Adrenal gland (tissue), 12 donors: ENCODE measurements around the gene KIF6. TPM values are rescaled to one million over a fixed set of nuclear protein-coding genes. Genes with fewer than 3 reads are reported as not detected.
"Not testable (repeated sequence)": the region's sequence is repeated elsewhere in the genome, so short reads cannot be mapped to it uniquely, and the experiment has no call there.

Experiments
- DNase-seq, 7 donors: peaks; one replicate each; pipeline ENCODE4 v3.0.0-alpha.2; 2019 to 2020
- H3K27ac ChIP-seq, 5 donors: fragments of 200-600 bp; sonication (generic) in 4 of 5; 1 replicate in 3 of 5; 2 replicates in 2 of 5; pipeline versions ENCODE4 v1.5.1 to v1.8.0; 2016 to 2020; ENCODE audit warnings: mild to moderate bottlenecking in 1 of 5
- H3K27me3 ChIP-seq: fragments of 200-600 bp; 2 replicates; pipeline ENCODE4 v1.8.0; 2021
- H3K36me3 ChIP-seq, 2 donors: fragments of 200-600 bp; replicated peaks in 1 of 2; 1 replicate in 1 of 2; 2 replicates in 1 of 2; pipeline versions ENCODE4 v1.5.1 to v1.8.0; 2018 to 2022
- H3K4me1 ChIP-seq, 2 donors: fragments of 200-600 bp; replicated peaks in 1 of 2; 1 replicate in 1 of 2; 2 replicates in 1 of 2; pipeline versions ENCODE4 v1.5.1 to v1.8.0; 2018 to 2021
- H3K4me3 ChIP-seq, 4 donors: fragments of 200-600 bp; sonication (generic) in 3 of 4; one replicate each; pipeline ENCODE4 v1.5.1; 2016 to 2018
- H3K9me3 ChIP-seq, 3 donors: fragments of 200-600 bp; sonication (generic) in 1 of 3; replicated peaks in 1 of 3; 1 replicate in 2 of 3; 2 replicates in 1 of 3; pipeline versions ENCODE4 v1.5.1 to v1.8.0; 2016 to 2021
- CTCF ChIP-seq, 6 experiments: fragments of 450-650 bp in 4 of 6; fragments of 200-600 bp in 2 of 6; sonication (generic) in 1 of 6; IDR thresholded peaks; 1 replicate in 5 of 6; 2 replicates in 1 of 6; pipeline versions ENCODE4 v1.5.1 to v1.8.0; 2016 to 2021; ENCODE audit warnings: antibody characterized with exemption in 6 of 6, mild to moderate bottlenecking in 2 of 6, moderate library complexity in 1 of 6
- POLR2A ChIP-seq, 2 donors: fragments of 450-650 bp; IDR thresholded peaks; one replicate each; pipeline ENCODE4 v1.6.1; 2017; ENCODE audit warnings: antibody characterized with exemption in 2 of 2, mild to moderate bottlenecking in 2 of 2, moderate library complexity in 1 of 2
- WGBS, 4 donors: extraction: QIAGEN DNeasy Blood & Tissue Kit in 2 of 4; methylation state at CpG; one replicate each; pipeline versions ENCODE4 v1.1.5 to v1.1.7; 2013 to 2017; 5-methylcytosine and 5-hydroxymethylcytosine counted together
- intact Hi-C, 2 donors: fragments of 100-400 bp; cut with DNase I; formaldehyde crosslinking; loops; one replicate each; pipeline versions ENCODE4 v1.14.1 to v1.15.0; 2022 to 2023
- polyA plus RNA-seq, 3 donors: library from polyadenylated mRNA; stranded (reverse); fragments of 200-250 nt in 2 of 3; fragments of 350-450 nt in 1 of 3; fragmentation: Illumina TruSeq in 1 of 3; extraction: RNeasy Lipid Tissue Mini Kit (QIAGEN cat#74804) in 1 of 3; gene quantifications; one replicate each; pipeline ENCODE4 v1.2.3, GENCODE V29; 2013 to 2014
- total RNA-seq, 9 donors: library from RNA; depleted of rRNA in 4 of 9; stranded (reverse); fragments of >200 nt in 4 of 9; fragments of 120-200 nt in 1 of 9; fragmentation: NEBNext Ultra II Directional in 1 of 9; extraction: Animal tissue kit (Norgen Biotek cat#: 25700) in 1 of 9; gene quantifications; one replicate each; pipeline versions ENCODE4 v1.1.0 to v1.2.4, GENCODE V29; 2013 to 2023
- donor health status: healthy with polysubstance abuse.
- donor health status: Bipolar disorder and iron deficiency.
- donor health status: DM: yes; HTN: yes; CAD: no.
- donor health status: DM: no; HTN: no; CAD: no.
- donor health status: DM: no; HTN: no; CAD: no.
- donor health status: DM: yes; HTN: yes; CAD: no.

The KIF6 gene
- total and polyA plus RNA-seq, 12 donors, result 0.52 to 4.2 (median 0.73) TPM

GRCh38 chr6:39516471-39516870 is 208.7 kb downstream of the KIF6 start:
- no peak overlapping the region for H3K27ac ChIP-seq
- intact Hi-C loops, result no loop called here
- peaks cover 0 to 8% of the 10 kb centered on the region in 2 donors for H3K4me1 ChIP-seq
- DNase-seq, result no peak
- no peaks in the 10 kb centered on the region for H3K36me3 ChIP-seq
- no peaks in the 10 kb centered on the region for H3K9me3 ChIP-seq
- H3K4me3 ChIP-seq, result no peak overlapping the region
- TF ChIP-seq POLR2A (IDR thresholded peaks at IDR 0.05), result no peak
- TF ChIP-seq CTCF (IDR thresholded peaks at IDR 0.05), result no peak
- no peaks in the 10 kb centered on the region for H3K27me3 ChIP-seq

GRCh38 chr6:39515471-39515870 is 209.7 kb downstream of the KIF6 start:
- no peak for DNase-seq
- Histone ChIP-seq H3K27ac (no peak overlapping the region), H3K4me1 (peaks cover 0 to 8% of the 10 kb centered on the region in 2 donors), H3K4me3 (no peak overlapping the region), H3K9me3 (no peaks in the 10 kb centered on the region), H3K36me3 (no peaks in the 10 kb centered on the region), H3K27me3 (no peaks in the 10 kb centered on the region)
- WGBS, 4 donors, result 81 to 90% (median 86%) methylated on average over 4 of the region's 4 CpGs
- intact Hi-C loops, result no loop called here
- no peak for TF ChIP-seq POLR2A (IDR thresholded peaks at IDR 0.05)
- no peak for TF ChIP-seq CTCF (IDR thresholded peaks at IDR 0.05)

- Histone ChIP-seq H3K4me1 (peaks cover 0 to 8% of the 10 kb centered on the region in 2 donors), H3K36me3 (no peaks in the 10 kb centered on the region), H3K27me3 (no peaks in the 10 kb centered on the region), H3K9me3 (no peaks in the 10 kb centered on the region), H3K4me3 (no peak overlapping the region), H3K27ac (no peak overlapping the region)
- WGBS, 4 donors, result 75 to 89% (median 88%) methylated on average over 3 of the region's 3 CpGs
- TF ChIP-seq CTCF (IDR thresholded peaks at IDR 0.05), result no peak
- no peak for TF ChIP-seq POLR2A (IDR thresholded peaks at IDR 0.05)
- no peak for DNase-seq
- intact Hi-C loops, result no loop called here
These were observed 210.2 kb downstream of the KIF6 start for GRCh38 chr6:39515006-39515405.

GRCh38 chr6:39509831-39510230 is 215.4 kb downstream of the KIF6 start:
- DNase-seq, H3K27ac ChIP-seq, H3K36me3 ChIP-seq, H3K4me3 ChIP-seq, H3K27me3 ChIP-seq, intact Hi-C loops, H3K4me1 ChIP-seq, H3K9me3 ChIP-seq: not testable (repeated sequence)
- 86 to 92% (median 91%) methylated on average over 5 of the region's 5 CpGs for WGBS, 4 donors

- no peaks in the 10 kb centered on the region for H3K27me3 ChIP-seq
- TF ChIP-seq CTCF (IDR thresholded peaks at IDR 0.05) (no peak), POLR2A (IDR thresholded peaks at IDR 0.05) (no peak)
These were observed 216.7 kb downstream of the KIF6 start for GRCh38 chr6:39508515-39508914.

More at GRCh38 chr6:39508515-39508914, 216.7 kb downstream of the KIF6 start:
- intact Hi-C loops, result no loop called here
- Histone ChIP-seq H3K9me3 (no peaks in the 10 kb centered on the region), H3K4me1 (no peaks in the 10 kb centered on the region), H3K36me3 (no peaks in the 10 kb centered on the region), H3K27ac (no peak overlapping the region), H3K4me3 (no peak overlapping the region)
- no peak for DNase-seq
- WGBS, 4 donors, result 87 to 93% (median 90%) methylated on average over 8 to 9 of the region's 9 CpGs
